ENCODE results near the gene TMEM175. TPM values are rescaled to one million over a fixed set of nuclear protein-coding genes. Genes with fewer than 3 reads are reported as not detected.

Gene TMEM175
- total and polyA plus RNA-seq, 4 donors, result 23.7 to 43.7 (median 27.4) TPM

DNA sequence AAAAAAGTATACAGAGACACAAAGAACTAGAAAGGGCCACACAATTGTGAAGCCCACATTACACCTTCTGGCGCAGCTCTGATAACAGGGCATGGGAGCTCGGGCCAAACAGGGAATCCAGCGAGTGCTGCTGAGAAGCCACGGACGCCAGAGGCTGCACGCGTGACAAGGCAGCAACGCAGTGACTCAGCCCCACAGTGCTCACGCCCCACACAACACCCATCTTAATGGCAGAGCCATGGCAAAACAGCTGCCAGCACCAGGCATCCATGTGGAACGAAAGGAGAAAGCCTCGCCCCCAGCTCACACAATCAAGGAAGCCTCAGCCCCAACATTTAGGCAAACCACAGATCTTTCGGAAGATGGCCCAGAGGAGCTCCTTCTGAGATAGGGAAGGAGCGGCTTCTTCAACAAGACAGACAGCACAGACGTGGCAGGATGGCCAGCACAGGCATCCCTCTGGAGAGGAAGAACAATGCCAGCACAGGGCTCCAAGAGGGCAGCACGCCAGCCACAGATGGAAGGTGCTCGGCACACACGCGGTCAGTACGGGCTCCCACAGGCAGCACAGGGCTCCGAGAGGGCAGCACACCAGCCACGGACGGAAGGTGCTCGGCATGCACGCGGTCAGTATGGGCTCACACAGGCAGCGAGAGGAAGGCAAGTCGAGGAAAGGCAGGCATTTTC lies 33.2 kb upstream of the TMEM175 start:
- Histone ChIP-seq H3K27me3 (ENCODE audit: control insufficient read depth in 3 of 3, insufficient read depth in 3 of 3, low read length in 2 of 3) (no peaks in the 10 kb centered on the region), H3K9me3 (ENCODE audit: control insufficient read depth in 4 of 4, insufficient read depth in 3 of 4, low read length in 3 of 4) (no peaks in the 10 kb centered on the region), H3K36me3 (ENCODE audit: control insufficient read depth in 4 of 4, insufficient read depth in 4 of 4, low read length in 4 of 4) (peaks cover 0 to 65% (median 9%) of the 10 kb centered on the region in 4 donors), H3K27ac (ENCODE audit: low read depth in 1 of 2, low read length in 1 of 2) (no peak overlapping the region), H3K9ac (ENCODE audit: insufficient read depth in 1 of 2, low read length in 2 of 2) (no peak overlapping the region), H3K4me1 (ENCODE audit: control insufficient read depth in 5 of 5, insufficient read depth in 5 of 5, low read length in 5 of 5) (peaks cover 0 to 5% (median 0%) of the 10 kb centered on the region in 5 donors), H3K4me3 (no peak overlapping the region)
- ATAC-seq (ENCODE audit: insufficient read depth, low FRiP score) (no peak), DNase-seq (no peak)
- 87 to 95% methylated on average over 27 of the region's 27 CpGs for WGBS, 2 donors
- TF ChIP-seq CTCF (IDR thresholded peaks at IDR 0.05; ENCODE audit: control extremely low read depth, extremely low read depth), result no peak

GRCh38 chr4:899556-899906 lies 32.7 kb upstream of the TMEM175 start:
- H3K36me3 ChIP-seq (ENCODE audit: control insufficient read depth in 4 of 4, insufficient read depth in 4 of 4, low read length in 4 of 4), result peaks cover 0 to 62% (median 7%) of the 10 kb centered on the region in 4 donors
- TF ChIP-seq CTCF (IDR thresholded peaks at IDR 0.05; ENCODE audit: control extremely low read depth, extremely low read depth), result no peak
- H3K9me3 ChIP-seq (ENCODE audit: control insufficient read depth in 4 of 4, insufficient read depth in 3 of 4, low read length in 3 of 4), result no peaks in the 10 kb centered on the region
- no peaks in the 10 kb centered on the region for H3K27me3 ChIP-seq (ENCODE audit: control insufficient read depth in 3 of 3, insufficient read depth in 3 of 3, low read length in 2 of 3)
- 73 to 86% methylated on average over 12 of the region's 12 CpGs for WGBS, 2 donors
- H3K9ac ChIP-seq (ENCODE audit: insufficient read depth in 1 of 2, low read length in 2 of 2), result no peak overlapping the region
- no peak for DNase-seq
- H3K27ac ChIP-seq (ENCODE audit: low read depth in 1 of 2, low read length in 1 of 2), result no peak overlapping the region
- H3K4me1 ChIP-seq (ENCODE audit: control insufficient read depth in 5 of 5, insufficient read depth in 5 of 5, low read length in 5 of 5), result peaks cover 0 to 5% (median 0%) of the 10 kb centered on the region in 5 donors
- no peak for ATAC-seq (ENCODE audit: insufficient read depth, low FRiP score)
- no peak overlapping the region for H3K4me3 ChIP-seq

GRCh38 chr4:900073-900472 lies 32.2 kb upstream of the TMEM175 start:
- no peak for TF ChIP-seq CTCF (IDR thresholded peaks at IDR 0.05; ENCODE audit: control extremely low read depth, extremely low read depth)
- no peak overlapping the region for H3K9ac ChIP-seq (ENCODE audit: insufficient read depth in 1 of 2, low read length in 2 of 2)
- H3K4me1 ChIP-seq (ENCODE audit: control insufficient read depth in 5 of 5, insufficient read depth in 5 of 5, low read length in 5 of 5), result peaks cover 0 to 5% (median 0%) of the 10 kb centered on the region in 5 donors
- ATAC-seq (ENCODE audit: insufficient read depth, low FRiP score) (no peak), DNase-seq (no peak)
- 94% methylated on average over 26 of the region's 26 CpGs for WGBS, 2 donors
- H3K27ac ChIP-seq (ENCODE audit: low read depth in 1 of 2, low read length in 1 of 2), result no peak overlapping the region
- H3K9me3 ChIP-seq (ENCODE audit: control insufficient read depth in 4 of 4, insufficient read depth in 3 of 4, low read length in 3 of 4), result no peaks in the 10 kb centered on the region
- H3K27me3 ChIP-seq (ENCODE audit: control insufficient read depth in 3 of 3, insufficient read depth in 3 of 3, low read length in 2 of 3), result no peaks in the 10 kb centered on the region
- H3K4me3 ChIP-seq, result no peak overlapping the region
- H3K36me3 ChIP-seq (ENCODE audit: control insufficient read depth in 4 of 4, insufficient read depth in 4 of 4, low read length in 4 of 4), result peaks cover 0 to 60% (median 7%) of the 10 kb centered on the region in 4 donors

DNA sequence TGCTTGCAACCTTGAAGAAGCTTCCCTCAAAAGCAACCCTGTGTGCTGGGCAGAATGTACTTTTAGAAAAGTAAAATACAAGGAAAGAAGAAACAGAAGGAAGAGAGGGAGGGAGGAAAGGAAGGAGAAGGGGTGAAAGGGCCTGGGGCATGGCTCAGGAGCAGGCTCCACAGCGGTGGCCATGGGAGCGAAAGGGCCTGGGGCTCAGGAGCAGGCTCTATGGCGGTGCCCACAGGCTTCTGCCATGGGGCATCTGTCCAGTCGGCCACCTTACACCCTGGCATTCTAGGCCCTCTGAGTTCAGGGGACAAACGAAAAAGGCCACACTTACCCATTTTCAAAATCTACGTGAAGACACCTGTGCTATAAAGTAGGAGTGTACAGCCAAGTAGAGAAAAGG lies 31.5 kb upstream of the TMEM175 start:
- Histone ChIP-seq H3K36me3 (ENCODE audit: control insufficient read depth in 4 of 4, insufficient read depth in 4 of 4, low read length in 4 of 4) (peaks cover 0 to 53% (median 7%) of the 10 kb centered on the region in 4 donors), H3K9ac (ENCODE audit: insufficient read depth in 1 of 2, low read length in 2 of 2) (no peak overlapping the region), H3K4me3 (no peak overlapping the region), H3K27me3 (ENCODE audit: control insufficient read depth in 3 of 3, insufficient read depth in 3 of 3, low read length in 2 of 3) (no peaks in the 10 kb centered on the region), H3K4me1 (ENCODE audit: control insufficient read depth in 5 of 5, insufficient read depth in 5 of 5, low read length in 5 of 5) (peaks cover 0 to 5% (median 0%) of the 10 kb centered on the region in 5 donors), H3K9me3 (ENCODE audit: control insufficient read depth in 4 of 4, insufficient read depth in 3 of 4, low read length in 3 of 4) (no peaks in the 10 kb centered on the region), H3K27ac (ENCODE audit: low read depth in 1 of 2, low read length in 1 of 2) (no peak overlapping the region)
- WGBS, 2 donors, result 95 to 97% methylated on average over 6 of the region's 6 CpGs
- ATAC-seq (ENCODE audit: insufficient read depth, low FRiP score) (no peak), DNase-seq (no peak)
- no peak for TF ChIP-seq CTCF (IDR thresholded peaks at IDR 0.05; ENCODE audit: control extremely low read depth, extremely low read depth)
